HG02571 (cell line): ENCODE data around the gene EBF3.

Experiments
- ATAC-seq: cut with Tn5 transposase; IDR thresholded peaks from one replicate; pipeline ENCODE4 v1.9.1; 2021; ENCODE audit warnings: mild to moderate bottlenecking, moderate library complexity; ENCODE audit not compliant: unreplicated experiment

Gene EBF3

DNA sequence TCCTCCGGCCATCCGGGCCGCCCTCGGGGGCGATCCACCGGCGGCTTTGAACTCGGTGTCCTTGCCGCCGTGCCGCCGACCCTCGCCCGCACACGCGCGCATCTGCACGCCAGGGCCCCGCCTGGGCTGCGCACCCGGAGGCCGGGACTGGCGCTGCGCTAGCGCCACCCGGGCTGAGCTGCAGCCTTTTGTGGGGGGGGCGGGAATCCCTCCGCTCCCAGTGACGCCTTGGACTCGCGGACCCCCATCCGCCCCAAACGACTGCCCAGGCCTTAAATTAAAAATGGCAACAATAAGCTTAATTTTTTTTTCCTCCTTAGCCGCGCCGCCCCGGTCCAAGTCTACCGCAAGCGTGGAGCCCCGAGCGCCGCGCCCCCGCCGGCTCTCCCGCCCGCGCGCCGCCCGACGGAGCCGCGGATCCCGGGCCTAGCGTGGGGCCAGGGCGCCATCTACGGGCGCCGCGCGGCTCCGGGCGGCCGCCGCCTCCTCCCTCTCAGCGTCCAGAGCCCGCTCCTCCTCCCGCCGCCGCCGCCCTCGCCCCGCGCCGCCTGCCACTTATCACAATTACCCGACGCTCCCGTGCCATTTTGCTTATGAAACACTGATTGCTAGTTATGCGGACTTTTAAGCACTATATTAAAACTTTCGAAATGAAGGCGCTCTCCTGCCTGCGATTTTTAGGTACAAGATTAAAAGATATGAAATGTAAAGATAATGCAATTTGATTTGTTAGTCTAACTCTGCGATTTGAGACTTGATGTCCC lies 7.5 kb upstream of the EBF3 start:
- ATAC-seq: no peak

DNA sequence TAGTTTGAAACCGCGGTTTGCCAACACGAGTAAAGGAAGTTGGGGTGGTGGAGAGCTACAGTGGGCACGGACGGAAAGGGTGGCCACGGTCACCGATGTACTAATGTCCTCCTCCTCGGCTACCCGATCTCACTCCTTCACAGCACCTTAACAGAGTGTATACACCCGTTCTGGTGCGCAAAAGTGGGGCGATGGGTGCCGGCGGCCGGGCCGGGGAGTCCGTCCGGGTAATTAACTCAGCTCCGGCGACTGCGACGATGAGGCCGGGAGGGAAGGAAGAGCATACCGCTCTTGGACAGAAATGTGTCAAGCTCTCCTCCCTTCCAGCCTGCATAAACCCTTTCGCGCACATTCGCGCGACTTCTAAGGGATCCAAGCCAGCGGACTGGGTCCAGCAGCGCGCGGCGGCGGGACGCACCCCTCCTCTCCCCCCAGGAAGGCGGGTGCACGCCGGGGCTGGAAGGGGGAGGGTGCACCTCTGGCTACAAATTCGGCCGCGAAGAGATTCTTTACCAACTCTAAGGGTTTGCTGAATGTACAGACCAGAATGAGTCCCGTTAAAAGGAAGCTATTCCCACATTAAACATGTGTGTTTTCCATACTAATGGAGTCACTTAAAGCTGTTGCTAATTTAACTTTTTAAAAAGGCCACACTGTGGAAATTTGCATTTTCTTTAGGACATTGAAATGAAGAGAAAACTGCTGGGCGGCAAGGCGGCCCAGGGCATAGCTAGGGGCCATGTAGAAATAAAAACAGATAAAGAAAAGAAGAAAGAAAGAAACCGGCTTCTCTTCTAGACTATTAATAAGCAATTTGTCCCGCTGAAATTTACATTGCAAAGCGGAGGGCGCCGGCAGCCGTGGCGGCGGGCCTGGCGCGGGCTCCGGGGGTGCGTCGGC lies 6.6 kb upstream of the EBF3 start:
- ATAC-seq: no peak

GRCh38 chr10:129969911-129970464 lies 5.9 kb upstream of the EBF3 start:
- ATAC-seq: no peak

GRCh38 chr10:129969184-129969910 lies 5.3 kb upstream of the EBF3 start:
- no peak for ATAC-seq

DNA sequence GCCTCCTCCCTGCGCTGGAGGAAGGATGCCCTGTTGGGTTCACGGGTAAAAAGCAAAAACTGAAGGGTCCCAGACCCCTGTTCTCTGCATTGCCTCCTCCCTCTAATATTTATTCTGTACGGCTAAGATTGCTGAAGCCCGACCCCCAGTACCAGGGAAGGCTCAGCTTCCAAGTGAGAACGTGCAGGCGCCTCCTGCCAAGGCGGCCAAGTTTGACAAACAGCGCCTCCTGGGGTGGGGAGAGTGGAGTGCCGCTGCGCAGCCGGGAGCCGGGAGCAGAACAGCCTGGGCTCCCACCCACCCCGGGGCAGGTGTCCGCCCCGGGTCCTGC lies 4.7 kb upstream of the EBF3 start:
- ATAC-seq: no peak

GRCh38 chr10:129968020-129968852 lies 4.2 kb upstream of the EBF3 start:
- ATAC-seq: no peak

DNA sequence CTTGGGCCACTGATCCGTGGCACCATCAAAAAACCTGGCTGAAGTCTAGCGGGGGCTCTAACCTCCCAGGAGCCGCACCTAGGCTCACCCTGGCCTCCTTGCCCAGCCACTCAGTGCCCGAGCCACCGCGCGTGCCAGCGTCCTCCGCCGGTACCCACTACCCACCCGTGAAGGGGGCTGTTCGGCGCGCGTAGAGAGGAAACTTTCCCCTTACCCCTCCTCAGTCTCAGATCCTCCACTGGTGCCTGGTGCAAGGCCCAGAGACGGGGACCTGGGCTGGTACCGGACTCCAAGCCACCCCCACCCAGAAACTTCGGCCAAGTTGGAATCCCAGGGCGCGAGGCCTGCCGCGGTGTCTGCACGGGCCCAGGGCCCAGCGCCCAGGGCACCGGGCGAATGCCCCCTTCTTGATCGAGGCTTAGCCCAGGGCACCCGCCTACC lies 3.5 kb upstream of the EBF3 start:
- no peak for ATAC-seq

DNA sequence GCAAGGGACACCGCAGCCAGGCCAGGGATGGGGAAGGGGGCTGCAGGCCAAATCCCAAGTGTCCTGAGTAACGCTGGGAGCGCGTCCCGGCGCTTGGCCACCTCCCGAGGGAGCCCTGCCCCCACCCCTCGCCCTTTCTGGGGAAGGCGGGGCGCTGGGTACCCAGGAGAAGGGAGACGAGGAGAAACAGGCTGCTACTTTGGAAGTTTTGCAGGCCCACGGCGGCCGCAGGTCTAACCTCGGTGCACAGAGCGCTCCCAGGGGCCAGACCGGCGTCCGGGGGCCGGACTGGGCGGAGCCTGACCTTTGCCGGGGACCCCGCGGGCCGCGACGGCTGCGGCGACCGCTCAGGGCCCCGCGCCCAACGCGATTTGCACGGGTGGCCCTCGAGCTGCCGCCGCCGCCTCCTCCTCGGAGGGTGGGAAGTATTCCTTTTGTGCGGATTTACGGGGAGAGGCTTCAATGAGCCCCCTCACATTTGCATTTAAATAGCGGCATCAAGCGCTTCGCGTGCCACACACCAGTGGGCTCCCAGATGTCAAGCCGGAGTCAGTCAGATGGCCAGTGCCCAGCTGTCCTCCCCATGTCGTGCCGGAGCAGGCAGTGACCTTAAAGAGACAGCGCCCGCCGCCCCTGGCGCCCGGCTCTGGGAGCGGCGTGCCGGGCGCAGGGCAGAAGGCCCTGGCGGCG lies 3.0 kb upstream of the EBF3 start:
- ATAC-seq: no peak

DNA sequence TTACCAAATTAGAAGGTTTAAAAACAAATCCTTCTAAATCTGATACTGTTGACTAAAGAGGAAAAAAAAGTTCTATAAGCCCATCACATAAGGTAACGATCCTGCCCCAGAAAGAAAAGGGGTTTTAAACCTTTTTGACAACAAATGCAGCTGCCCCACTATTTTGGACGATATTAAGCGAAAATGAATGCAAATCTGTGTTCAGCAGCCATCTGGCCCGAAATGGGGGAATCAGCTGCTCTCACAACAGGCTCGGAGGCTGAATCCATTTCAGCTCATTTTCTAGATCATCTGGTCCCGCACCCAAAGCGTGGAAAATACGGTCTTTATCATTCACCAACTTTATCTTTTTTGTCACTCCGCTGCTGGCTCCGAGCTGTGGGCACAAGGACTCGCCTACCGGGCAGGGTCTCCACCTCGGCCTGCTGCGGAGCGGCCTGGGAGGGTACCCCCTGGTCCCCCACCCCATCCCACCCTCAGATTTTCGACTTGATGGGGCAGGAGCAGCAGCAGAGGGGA lies 2.4 kb upstream of the EBF3 start:
- no peak for ATAC-seq

DNA sequence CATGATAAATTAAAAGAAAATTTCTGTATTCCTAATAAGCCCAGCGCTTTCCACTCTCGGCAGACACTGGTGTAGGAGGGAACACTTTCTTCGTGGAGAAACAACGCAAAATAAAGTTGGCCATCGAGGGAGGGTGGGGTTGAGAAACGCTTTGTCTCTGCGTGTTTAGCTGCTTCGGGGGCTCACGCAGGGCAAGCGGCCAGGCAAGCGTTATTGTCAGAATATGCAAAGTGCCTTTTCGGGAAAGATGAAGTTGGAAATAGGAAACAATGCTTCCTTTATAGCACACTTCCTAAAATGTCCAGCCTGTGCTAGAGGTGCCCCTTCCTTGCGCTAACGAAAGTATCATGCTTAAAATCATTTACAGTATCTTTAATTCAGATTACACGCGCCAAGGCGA lies 1.9 kb upstream of the EBF3 start:
- ATAC-seq: no peak

- ATAC-seq: no peak
Observed at GRCh38 chr10:129965425-129965808, 1.3 kb upstream of the EBF3 start.

DNA sequence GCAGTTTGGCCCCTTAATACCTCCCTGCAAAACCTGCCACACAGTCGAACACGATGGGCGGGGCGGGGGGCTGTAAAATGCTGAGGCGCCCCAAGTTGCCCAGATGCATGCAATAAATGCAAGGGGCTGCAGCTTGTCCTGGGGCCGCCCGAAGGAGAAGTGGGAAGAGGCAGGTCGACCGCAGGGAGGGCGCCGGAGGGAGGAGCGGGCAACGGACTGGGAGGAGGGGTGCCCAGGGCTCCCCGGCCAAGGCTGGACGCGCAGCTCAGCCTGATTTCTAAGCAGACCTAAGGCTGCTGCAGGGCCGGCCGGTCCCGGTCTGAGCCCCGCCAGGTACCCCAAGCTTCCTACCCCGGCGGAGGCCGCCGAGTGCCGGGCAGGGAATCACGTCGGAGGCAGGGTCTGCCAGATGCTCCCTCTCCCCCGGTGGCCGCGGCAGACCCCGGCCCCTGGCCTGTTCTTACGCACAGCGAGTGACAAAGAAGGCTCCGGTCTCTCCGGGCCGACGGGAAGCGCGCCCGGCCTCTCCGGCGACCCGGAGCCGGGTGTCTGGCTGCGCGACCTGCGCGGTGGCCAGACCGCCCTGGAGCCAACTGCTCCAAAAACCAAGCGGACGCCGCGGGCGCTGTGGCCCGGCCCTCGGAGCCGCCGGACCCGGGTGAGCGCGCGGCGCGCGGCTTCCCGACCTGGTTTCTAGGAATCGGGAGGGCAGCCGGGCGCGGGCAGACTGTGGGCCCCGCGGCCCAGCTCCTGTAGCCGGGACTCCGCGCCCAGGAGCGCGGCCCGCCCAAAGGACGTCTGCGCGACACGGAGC lies 744 bp upstream of the EBF3 start:
- ATAC-seq: no peak

DNA sequence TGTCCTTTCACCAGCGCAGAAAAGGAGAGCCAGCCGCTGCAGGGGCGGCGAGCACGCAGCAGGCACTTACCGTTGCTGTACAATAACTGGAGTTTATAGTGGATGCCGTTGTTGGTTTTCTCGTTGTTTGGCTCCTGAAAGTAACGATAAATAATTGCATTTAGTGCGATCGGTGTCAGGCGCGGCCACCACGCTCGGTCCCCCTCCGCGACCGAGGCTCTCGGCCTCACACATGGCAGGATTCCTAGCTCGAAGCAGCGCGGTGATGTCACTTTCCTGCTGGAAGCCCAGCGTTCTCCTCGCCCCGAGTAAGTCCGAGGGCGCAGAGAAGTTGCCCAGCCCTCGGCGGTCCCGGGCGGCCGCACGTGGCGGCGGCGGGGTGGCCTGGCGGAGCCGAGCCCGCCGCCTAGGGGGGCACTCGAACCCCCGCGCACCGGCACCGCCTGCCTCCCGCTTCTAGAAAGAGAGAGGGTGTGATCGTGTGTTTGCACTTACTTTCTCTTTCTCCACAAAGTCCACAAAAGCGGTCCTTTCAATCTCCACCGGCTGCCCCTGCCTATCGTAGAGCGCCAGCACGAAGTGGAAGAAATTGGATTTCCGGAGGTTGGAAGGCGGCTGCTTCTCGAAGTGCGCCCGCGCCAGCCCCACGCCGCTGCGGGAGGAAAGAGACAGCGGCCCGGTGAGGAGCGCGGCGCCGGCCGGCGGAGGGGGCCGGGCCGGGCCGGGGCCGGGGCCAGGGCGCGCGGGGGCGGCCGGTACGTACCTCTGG lies 1.0 kb downstream of the EBF3 start:
- ATAC-seq: no peak

- ATAC-seq: no peak
Observed at GRCh38 chr10:129962031-129962871, 1.8 kb downstream of the EBF3 start.

GRCh38 chr10:129961157-129961701 lies 2.8 kb downstream of the EBF3 start:
- no peak for ATAC-seq

DNA sequence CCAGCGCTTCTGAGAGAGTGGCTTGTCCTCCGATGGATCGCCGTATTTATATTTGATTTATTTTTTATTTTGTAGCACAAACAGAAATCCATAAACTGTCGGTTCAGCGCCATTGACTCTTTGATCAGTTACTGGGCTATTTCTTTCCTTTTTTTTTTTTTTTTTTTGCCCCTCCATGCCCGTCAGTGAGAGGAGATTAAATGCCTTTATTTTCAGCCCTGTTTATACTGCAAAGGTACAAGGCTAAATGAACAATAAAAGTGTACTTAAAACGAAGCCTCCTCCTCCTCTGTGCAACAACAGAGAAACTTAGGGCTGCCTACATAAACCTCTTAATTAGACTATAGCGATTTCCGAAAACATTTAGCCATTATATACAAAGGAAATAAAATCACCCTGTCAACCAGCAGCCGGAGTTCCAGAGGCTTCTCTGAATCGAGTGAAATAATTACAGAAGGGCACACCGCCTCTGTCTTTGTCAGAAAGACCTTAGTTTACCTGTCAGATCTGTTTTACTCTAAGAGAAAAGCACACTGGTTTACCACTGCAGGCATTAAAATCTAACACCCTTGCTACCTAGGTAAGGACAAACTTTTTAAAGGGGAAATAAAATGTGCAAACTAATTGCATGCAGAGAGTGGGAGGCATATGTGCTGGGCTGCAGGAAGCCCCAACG lies 3.5 kb downstream of the EBF3 start:
- no peak for ATAC-seq
